C1 segment of cervical spinal cord (tissue), 14 donors: ENCODE results near the gene SPP1.
"Not testable (repeated sequence)": the region's sequence is repeated elsewhere in the genome, so short reads cannot be mapped to it uniquely, and the experiment has no call there.

Experiments used
- DNase-seq, 14 donors: peaks; one replicate each; lab custom pipeline; 2025; lab: John Stamatoyannopoulos, UW

SPP1 gene

DNA sequence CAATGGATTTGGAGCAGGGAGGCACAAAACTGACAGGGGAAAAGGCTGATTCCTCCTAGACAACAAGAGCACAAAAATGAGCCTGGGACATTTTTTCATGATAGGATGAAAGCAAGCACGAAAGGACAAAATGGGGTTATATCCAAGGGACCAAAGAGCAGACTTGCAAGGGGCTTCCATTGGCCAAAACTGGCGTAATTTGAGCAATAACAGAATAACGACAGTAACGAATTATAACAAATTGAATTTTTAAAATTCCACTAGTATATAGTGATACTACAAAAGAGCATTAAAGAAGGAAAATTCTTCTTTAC, 10.3 kb downstream of the SPP1 start:
- DNase-seq: no peak

DNA sequence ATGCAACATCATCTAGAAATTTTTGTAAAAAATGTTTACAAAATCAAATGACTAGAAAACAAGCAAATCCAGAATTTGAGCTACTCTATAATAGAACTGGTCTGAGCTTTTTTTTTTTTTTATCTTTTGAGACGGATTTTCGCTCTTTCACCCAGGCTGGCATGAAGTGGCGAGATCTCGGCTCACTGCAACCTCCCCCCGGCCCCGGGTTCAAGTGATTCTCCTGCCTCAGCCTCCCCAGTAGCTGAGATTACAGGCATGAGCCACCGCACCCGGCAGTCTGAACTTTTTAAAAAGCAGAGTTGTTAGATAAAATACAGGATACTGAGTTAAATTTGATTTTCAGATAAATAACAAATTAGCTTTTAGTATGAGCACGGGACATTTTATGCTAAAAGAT, 11.0 kb downstream of the SPP1 start:
- no peak for DNase-seq

DNA sequence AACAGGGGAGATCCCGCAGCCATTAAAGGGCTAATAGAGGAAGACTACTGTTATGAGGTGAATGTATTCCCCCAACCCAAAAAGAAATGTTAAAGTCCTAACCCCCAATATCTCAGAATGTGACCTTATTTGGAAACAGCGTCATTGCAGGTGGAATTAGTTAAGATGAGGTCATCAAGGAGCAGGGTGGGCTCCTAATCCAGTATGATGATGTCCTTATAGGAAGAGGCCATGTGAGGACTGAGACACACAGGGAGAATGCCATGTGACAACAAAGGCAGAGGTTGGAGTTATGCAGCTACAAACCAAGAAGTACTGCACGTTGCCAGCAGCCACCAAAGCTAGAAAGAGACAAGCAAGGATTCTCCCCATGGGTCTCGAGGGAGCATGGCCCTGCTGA, 14.3 kb downstream of the SPP1 start:
- no peak for DNase-seq

DNA sequence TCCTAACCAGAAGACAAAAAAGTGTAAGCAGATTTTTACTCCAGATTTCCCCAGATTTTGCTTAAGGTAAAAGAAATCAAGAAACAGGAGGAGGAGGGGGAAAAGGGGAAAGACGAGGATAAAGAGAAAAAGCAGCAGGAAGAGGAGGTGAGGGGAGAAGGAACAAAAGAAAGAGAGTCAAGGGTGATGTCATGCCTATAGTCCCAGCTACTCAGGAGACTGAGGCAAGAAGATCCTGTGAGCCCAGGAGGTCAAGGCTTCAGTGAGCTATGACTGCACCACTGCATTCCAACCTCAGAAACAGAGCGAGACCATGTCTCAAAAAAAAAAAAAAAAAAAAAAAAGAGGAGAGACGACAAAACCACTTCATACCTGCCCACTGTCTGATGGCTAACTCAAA, 19.9 kb downstream of the SPP1 start:
- DNase-seq: no peak

DNA sequence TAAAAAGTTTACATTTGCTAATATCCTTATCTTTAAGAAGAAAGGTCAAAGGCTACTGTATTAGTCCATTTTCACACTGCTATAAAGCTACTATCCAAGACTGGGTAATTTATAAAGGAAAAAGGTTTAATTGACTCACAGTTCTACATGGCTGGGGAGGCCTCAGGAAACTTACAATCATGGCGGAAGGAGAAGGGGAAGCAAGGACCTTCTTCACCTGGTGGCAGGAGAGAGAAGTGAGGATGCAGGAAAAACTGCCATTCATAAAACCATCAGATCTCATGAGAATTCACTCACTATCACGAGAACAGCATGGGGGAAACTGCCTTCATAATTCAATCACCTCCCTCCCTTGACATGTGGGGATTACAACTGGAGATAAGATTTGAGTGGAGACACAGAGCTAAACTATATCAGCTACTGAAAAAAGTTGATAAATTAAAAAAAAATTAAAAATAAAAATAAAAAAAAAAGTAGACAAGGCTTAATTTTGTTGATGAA, 23.7 kb downstream of the SPP1 start:
- not testable (repeated sequence) for DNase-seq

DNA sequence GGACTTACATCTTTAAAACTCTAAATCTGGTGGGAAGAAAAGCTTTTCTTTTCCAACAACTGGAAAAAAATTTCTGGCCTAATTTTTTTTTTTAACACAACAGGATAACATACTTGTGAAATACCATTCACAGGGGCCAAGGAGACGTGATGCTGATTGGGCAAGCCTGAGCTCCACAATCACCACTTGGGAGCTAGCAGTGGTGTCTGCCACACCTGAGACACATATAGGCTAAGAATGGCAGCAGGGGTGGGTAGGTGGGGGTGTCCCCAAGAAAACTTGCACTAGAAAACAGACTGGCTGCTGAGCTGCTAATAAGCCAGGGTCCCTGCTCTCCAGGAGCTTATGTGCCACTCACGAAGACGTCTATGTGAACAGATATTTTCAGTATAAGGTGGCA, 26.4 kb downstream of the SPP1 start:
- no peak for DNase-seq

DNA sequence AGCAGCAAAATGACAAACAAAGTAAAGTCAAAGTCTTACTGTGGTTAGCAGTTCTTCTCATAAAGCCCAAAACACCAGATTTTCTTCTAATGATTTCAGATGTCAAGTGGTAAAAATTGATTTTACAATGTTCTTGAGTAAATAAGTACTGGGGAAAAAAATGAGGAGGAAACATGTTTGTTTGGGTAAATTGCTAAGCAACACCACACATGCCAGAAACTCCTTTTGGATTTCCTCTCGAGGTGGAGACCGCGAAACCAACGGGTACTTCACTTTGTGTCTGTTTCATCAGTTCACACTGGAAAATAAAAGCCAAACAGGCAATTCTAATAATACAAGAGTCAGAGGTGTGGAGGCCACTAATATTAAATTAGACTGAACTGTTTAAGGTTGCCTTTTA, 27.3 kb downstream of the SPP1 start:
- no peak for DNase-seq

DNA sequence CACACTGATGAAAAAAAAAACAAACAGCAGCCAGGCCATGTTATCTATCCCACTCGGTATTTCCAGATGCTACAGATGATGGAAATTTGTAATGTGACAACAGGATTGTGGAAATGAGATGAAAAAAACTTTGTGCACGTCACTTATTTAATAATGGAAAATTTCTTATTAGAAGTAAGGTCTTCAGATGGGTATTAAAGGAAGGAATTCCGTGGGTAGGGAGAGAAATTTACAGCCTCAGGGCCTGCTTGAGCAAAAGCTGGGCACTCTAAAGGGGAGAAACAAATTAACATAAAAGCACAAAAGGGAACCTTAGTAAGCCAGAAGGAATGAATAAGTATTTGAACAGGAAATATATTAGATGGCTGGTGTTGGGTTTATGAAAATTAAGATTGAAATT, 27.7 kb downstream of the SPP1 start:
- DNase-seq: no peak

DNA sequence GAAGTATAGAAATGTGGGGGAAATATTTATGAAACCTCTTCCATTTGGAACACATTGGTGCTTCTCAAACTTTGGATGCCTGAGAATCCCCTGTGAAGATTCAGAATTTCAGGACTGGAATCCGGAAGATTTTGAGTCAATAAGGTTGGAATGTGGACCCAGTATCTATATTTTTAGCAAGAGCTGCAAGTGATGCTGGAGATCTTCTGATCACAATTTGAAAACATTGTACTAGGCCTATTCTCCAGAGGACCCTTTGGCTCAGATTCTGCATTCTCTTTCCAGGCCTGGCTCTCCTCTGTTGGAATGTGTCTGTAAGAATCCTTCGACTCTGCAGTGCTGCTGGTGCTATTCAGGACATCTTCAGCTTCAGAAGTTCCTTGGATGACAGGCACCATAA, 29.6 kb downstream of the SPP1 start:
- no peak for DNase-seq

DNA sequence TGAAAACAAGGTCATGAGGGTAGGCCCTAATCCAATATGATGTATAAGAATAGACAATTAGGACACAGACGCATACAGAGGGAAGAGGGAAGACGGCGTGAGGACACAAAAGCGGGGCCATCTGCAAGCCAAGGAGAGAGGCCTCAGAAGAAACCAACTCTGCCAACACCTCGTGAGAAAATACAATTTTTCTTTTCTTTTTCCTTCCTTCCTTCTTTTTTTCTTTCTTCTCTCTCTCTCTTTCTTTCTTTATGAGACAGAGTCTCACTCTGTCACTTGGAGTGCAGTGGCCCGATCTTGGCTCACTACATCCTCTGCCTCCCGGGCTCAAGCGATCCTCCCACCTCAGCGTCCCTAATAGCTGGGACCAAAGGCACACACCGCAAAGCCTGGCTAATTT, 30.4 kb downstream of the SPP1 start:
- no peak for DNase-seq

DNA sequence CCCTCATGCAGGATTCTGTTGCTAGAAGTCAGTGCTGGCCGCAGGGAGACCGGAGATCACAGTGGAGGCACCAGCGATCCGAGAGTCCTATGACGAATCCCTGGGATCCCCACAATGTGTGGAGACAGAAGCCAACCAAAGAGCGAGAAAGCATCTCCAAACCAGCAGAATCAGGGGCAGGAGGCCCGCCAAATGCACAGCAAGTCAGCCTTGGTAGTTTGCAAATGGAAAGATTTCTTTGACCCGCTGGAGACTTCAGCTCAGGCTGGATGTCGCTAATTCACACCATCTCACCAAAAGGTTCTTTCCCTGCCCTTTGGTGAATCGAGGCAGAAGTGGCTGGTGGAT, 31.4 kb downstream of the SPP1 start:
- peak in 4 of 14 donors; percentile 45 to 58 (median 54) for DNase-seq

DNA sequence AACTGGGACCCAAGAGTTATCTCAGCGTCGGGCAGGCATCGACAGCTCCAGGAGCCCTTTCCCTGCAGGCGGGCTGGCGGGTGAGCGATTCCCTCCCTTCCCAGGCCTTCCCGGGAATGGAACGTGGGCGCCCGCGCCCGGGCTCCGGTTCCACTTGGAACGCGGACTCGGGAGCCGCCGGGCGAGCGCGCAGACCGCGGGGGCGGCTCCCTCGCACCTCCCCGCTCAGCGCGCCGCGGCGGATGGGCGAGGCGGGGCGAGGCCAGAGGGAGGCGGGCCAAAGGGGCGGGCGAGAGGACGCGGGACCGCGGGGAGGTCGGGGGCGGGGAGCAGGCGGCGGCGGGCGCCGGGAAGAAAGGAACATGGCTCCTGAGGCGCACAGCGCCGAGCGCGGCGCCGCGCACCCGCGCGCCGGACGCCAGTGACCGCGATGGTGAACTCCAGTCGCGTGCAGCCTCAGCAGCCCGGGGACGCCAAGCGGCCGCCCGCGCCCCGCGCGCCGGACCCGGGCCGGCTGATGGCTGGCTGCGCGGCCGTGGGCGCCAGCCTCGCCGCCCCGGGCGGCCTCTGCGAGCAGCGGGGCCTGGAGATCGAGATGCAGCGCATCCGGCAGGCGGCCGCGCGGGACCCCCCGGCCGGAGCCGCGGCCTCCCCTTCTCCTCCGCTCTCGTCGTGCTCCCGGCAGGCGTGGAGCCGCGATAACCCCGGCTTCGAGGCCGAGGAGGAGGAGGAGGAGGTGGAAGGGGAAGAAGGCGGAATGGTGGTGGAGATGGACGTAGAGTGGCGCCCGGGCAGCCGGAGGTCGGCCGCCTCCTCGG, 32.0 kb downstream of the SPP1 start, which contains the start of gene PKD2:
Gene PKD2, plus strand, starts transcription at position 332 of the 818 bp plus-strand sequence. Its CDS starts 99 bp downstream, at position 431.
- DNase-seq: peak; percentile 12 to 89 (median 74)

DNA sequence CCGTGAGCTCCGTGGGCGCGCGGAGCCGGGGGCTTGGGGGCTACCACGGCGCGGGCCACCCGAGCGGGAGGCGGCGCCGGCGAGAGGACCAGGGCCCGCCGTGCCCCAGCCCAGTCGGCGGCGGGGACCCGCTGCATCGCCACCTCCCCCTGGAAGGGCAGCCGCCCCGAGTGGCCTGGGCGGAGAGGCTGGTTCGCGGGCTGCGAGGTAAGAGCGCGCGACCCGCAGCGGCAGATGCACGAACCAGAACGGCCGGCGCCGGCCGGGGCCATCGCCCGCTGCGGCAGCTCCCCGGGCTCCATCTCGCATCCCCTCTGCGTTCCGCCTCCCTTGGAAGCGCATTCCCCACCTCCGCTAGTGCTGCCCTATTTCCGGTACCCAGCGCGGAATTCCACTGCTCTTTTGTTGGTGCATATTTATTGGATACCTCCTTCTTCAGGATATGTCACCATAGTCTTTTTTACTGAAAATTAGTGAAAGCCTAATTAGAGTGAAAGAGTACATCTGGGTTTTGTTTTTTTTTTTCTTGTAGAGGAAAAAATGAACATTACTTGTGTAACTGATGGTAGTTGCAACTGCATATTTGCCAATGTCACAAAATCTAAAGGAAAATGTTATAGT, 32.7 kb downstream of the SPP1 start:
- DNase-seq: peak in 8 of 14 donors; percentile 10 to 65 (median 48)

DNA sequence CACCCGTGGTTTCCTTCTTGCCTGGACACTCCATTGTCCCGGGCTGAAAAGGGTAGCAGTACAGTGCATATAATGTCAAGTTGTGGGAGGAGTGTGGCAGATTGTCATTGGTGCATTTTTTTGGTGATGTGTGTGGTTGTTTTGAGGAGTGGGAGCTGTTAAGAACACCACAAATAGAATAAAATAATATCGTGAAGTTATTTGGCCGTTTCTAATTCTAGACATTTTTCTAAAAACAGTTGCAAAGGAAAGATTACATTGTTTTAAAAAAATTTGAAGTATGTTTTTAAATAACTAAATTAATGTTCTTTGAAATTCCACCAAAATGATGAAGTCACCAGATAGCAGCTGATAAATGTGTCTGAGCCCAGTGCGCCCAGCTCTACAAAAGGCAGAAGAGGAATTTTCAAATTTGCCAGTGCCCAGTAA, 33.2 kb downstream of the SPP1 start:
- peak in 1 of 14 donors; percentile 40 for DNase-seq

DNA sequence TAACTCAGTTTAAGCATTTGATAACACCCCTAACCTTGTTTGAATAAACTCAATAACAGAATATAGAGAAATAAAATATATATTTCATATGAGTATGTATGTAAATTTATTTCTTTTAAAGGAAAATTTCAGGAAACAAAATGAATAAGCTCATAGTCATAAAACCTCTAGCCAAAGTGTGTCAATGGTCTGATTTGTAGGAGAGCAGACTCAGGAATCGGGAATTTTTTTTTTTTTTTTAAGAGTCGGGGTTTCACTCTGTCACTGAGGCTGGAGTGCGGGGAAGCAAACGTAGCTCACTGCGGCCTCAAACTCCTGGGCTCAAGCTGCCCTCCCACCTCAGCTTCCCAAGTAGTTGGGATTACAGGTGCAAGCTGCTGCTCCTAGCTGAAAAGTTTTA, 34.4 kb downstream of the SPP1 start:
- DNase-seq: no peak

DNA sequence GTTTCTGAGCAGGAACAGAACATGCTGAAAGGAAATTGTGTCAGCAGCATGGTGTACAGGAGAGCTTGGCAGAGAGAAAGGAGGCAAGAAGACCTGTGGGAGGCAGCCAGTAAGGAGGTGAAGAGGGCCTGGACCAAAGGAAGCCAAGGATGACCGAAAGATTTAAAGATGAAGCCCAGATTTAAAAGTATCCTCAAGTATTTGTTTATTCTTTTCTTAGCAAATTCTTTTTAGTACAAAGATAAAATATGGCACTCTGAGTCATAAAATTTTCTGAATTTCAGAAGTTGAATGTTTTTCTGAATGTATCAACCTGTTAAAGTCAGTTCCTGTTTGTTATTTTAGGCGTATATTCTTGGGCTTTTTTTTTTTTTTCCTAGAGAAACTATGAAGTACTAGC, 35.5 kb downstream of the SPP1 start:
- no peak for DNase-seq

DNA sequence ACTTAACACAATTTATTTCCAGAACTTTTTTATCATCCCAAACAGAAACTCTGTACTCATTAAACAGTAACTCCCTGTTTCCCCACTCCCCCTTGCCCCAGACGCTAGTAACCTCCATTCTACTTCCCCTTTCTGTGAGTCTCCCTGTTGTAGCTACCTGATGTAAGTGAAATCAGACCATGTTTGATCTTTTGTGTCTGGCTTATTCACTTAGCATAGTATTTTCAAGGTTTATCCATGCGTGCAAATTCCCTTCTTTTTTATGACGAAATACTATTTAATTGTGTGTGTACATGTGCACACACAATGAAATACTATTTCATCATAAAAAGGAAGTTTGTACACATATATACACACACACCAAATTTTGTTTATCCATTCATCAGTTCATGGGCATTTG, 37.1 kb downstream of the SPP1 start:
- DNase-seq: no peak

DNA sequence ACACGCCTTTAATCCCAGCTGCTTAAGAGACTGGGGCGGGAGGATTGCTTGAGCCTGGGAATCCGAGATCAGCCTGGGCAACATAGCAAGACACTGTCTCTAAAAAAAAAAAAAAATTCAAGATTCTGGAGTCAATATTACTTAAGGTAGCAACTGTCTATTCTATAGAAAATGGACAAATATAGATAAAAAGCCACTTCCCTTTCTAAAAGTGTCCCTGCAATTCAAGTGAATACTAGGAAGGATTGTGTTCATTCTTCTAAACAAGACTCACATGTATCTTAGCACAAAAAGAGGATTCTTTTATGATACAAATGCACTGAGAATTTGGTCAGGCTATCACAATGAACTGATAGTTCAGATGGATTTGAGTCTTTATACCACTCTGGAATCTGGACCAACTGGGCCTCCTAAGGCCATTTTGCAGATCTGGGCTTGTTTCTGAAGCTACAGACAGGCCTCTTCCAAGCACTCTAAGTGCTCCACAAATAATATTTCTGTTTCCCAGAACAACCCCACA, 38.9 kb downstream of the SPP1 start:
- no peak for DNase-seq

DNA sequence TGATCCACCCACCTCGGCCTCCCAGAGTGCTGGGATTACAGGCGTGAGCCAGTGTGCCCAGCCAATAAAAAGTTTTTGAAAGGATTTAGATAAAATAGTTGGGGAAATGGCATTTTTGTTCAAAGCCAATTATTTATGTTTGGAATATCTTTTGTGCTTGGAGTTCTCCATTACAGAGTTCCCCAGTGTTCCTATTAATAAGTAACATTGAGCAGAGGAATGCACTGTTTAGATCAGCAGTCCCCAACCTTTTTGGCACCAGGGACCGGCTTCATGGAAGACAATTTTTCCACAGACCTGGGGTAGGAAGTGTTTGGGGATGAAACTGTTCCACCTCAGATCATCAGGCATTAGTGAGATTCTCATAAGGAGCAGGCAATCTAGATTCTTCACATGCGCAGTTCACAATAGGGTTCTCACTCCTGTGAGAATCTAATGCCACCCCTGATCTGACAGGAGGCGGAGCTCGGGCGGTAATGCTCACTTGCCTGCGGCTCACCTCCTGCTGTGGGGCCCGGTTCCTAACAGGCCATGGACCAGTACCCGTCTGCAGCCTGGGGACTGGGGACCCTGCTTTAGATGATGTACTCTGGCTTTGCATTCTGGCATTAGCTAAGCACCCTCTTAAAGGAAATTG, 40.3 kb downstream of the SPP1 start:
- no peak for DNase-seq

DNA sequence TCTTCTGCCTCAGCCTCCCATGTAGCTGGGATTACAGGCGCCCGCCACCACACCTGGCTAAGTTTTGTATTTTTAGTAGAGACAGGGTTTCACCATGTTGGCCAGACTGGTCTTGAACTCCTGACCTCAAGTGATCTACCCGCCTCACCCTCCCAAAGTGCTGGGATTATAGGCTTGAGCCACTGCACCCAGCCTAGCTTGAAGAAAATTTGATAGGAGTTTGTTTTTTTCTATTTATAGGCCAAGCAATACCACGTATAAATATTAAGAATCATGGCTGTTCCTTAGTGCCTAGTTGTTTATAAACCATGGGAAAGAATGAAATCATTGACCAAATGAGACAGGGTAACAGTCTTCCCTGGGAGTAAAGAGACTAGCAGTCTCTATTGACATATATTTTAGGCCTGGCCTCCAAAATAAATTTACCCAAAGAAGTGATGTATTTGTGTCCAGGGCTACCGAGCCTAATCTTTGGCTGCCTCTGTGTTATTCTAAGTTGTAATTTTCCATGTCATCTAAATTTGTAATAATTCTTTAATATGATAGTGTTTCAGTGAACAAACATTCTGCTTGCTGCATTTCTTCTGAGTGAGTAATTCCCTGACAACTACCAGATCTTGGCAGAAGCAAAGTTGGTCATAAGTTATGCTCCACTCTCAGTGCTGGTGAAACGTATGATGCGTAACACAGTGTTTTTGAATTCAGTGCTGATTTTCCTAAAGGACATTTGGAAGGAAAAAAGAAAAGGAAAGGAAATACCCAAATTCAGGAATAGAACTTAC, 42.2 kb downstream of the SPP1 start:
- no peak for DNase-seq

DNA sequence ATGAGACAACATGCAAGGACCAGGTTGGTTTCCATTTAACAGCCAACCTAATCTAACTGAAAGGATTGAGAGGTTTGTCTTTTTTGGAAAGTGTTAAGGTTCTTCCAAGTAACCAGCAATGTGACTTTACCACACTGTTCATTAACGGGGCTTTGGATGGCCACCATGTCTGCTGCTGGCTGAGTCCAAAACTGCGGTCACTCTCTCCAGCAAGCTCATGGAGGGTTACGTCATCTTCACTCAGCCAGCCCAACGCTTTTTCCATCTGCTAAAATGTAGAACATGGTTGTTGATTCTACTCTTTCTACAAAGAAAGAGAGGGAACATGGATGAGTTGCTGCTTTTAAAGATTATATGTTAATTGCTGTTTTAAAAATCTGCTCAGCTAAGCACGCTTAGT, 43.0 kb downstream of the SPP1 start:
- DNase-seq: peak in 1 of 14 donors; percentile 42

DNA sequence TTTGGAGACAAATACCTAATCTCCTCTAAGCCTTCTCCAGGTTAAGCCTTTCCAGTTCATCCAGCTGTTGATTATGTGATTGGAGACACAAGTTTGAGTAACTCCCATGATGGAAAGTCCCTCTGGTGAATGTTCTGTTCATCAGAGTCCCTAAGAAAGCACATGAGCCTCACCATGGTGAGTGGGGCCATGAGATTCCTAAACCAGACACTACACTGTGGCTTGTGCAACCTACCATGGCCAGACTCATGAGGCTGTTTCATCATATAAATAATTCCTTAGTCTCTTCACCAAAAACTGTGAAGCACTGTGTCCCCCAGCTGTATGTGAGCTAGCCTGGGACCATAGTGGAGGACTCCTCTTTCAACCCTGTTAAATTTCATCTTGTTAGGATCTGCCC, 46.3 kb downstream of the SPP1 start:
- no peak for DNase-seq
